NOMO-1 treated with DMSO at 0.1 percent for 48 hours (cell line): ENCODE results near the gene TCF12.

Source experiments
- DNase-seq: peaks from one replicate; lab custom pipeline; 2025; ENCODE audit not compliant: unreplicated experiment; lab: John Stamatoyannopoulos, UW

Gene TCF12

DNA sequence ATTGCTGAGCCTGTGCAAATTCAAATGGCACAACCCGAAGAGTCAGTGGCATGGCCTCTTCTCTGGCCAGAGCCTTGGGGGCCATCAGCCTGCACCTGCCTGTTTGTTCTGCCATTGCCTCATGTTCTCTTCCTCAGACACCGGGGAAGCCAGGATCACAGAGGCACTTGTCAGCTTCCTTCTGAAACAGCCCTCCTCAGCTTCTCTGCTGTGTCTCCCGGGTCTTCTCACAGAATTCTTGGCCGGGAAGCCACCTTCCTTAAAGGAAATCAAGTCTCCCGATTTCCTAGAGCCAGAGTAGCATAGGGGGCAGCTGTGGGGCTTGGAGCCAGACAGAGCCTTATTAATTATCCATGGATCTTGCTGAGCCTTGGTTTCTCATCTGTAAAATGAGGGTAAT, 410.5 kb downstream of the TCF12 start:
- DNase-seq: no peak

GRCh38 chr15:57329582-57330367, 411.3 kb downstream of the TCF12 start:
- no peak for DNase-seq

DNA sequence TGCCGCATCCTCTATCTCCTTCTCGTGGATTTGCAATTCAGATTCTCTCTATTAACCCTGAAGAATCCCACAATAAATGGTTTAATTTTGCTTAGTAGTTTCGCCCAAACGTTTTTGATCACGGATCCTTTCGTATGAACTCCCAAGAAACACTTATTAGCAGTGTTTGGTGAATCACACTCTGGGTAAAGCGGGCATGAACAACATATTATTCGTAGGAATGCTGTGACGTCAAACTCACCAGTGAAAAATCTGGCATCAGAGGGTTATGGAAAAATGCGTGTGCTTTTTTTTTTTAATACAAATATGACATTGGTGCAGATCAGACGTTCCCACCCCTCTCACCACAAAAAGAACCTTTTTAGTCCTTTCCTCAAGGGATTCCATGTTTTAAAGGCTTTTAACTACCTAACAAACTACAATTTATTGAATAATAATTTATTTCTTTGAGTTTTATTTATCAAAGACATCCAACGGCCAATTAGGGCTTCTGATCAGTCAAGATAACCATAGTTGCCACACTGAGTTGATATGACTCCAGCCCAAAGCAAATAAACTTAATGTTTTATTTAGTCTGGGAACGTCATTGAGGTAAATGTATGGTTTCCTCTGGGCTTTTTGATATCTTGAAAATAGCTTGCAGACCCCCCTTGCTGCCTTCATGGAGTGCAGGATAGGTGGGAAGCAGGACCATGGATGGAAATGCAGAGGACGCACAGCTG, 412.3 kb downstream of the TCF12 start:
- DNase-seq: no peak

DNA sequence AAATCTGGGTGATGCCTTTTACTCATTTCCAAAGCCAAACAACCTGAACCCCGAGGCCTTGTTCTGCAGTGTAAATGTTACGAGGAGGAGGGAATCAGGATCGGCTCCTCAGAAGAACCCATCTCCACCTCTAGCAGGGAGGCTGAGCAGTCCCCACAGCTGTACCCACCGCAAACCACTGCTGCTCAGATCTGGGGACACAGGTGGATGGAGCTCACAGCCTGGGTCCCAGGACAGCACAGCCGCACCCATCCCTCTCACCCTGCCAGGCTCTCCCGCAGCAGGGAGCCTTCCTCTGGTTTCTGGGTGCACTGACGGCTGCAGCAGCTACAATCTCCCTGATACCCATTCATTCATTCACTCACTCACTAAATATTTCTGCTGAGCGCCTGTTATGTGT, 413.9 kb downstream of the TCF12 start:
- DNase-seq: no peak

GRCh38 chr15:57333487-57333886, 415.0 kb downstream of the TCF12 start:
- no peak for DNase-seq

GRCh38 chr15:57334257-57334656, 415.8 kb downstream of the TCF12 start:
- no peak for DNase-seq

- no peak for DNase-seq
Measured at GRCh38 chr15:57335293-57335715, 416.9 kb downstream of the TCF12 start.

- no peak for DNase-seq
Measured at GRCh38 chr15:57335719-57336118, 417.3 kb downstream of the TCF12 start.

- DNase-seq: no peak
Measured at GRCh38 chr15:57337868-57338411, 419.5 kb downstream of the TCF12 start.

DNA sequence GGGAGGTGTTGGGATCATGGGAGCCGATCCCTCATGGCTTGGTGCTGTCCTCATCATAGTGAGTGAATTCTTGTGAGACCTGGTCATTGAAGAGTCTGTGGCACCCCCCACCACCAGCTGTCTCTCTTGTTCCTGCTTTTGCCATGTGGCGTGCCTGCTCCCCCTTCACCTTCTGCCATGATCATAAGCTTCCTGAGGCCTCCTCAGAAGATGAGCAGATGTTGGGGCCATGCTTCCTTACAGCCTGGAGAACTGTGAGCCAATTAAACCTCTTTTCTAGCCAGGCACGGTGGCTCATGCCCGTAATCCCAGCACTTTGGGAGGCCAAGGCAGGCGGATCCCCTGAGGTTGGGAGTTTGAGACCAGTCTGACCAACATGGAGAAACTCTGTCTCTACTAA, 420.9 kb downstream of the TCF12 start:
- no peak for DNase-seq
